ENCODE data around the gene GAPVD1. TPM values are rescaled to one million over a fixed set of nuclear protein-coding genes. Genes with fewer than 3 reads are reported as not detected.

The GAPVD1 gene
- total and polyA plus RNA-seq, 2 of the 13 experiments (the other 11 are each of a cell fraction or from before 2014, with no cell fraction given) = 11.1 to 33.2 TPM

DNA sequence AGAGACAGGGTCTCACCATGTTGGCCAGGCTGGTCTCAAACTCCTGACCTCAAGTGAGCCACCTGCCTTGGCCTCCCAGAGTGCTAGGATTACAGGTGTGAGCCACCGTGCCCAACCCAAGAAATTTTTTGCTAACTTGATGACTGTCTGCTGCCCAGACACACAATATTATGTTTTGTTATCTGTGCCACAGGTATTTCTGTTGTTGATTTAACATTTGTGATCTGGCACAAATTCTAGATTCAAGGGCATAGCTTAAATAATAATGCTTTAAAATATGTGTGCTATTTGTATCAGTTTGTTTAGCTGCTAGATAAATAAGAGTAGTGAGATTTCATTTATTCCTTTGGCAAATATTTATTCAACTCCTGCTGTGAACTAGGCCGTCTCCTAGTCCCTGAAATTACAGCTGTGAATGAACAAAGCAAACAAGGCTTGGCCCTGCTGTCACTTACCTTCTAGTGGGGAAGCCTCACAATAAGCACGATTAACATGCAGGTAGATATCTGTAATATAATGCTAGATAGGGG is 35.3 kb downstream of the GAPVD1 start (continued):
- TF ChIP-seq, protein P1, sequence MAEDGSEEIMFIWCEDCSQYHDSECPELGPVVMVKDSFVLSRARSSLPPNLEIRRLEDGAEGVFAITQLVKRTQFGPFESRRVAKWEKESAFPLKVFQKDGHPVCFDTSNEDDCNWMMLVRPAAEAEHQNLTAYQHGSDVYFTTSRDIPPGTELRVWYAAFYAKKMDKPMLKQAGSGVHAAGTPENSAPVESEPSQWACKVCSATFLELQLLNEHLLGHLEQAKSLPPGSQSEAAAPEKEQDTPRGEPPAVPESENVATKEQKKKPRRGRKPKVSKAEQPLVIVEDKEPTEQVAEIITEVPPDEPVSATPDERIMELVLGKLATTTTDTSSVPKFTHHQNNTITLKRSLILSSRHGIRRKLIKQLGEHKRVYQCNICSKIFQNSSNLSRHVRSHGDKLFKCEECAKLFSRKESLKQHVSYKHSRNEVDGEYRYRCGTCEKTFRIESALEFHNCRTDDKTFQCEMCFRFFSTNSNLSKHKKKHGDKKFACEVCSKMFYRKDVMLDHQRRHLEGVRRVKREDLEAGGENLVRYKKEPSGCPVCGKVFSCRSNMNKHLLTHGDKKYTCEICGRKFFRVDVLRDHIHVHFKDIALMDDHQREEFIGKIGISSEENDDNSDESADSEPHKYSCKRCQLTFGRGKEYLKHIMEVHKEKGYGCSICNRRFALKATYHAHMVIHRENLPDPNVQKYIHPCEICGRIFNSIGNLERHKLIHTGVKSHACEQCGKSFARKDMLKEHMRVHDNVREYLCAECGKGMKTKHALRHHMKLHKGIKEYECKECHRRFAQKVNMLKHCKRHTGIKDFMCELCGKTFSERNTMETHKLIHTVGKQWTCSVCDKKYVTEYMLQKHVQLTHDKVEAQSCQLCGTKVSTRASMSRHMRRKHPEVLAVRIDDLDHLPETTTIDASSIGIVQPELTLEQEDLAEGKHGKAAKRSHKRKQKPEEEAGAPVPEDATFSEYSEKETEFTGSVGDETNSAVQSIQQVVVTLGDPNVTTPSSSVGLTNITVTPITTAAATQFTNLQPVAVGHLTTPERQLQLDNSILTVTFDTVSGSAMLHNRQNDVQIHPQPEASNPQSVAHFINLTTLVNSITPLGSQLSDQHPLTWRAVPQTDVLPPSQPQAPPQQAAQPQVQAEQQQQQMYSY (CRISPR knock-in tag; IDR thresholded peaks at IDR 0.05) = no peak
- no peak for TF ChIP-seq PAWR (CRISPR knock-in tag; IDR thresholded peaks at IDR 0.05; ENCODE audit: borderline replicate concordance)
- TF ChIP-seq PHF21A (CRISPR knock-in tag; IDR thresholded peaks at IDR 0.05) = peak; percentile 63; the same call in 1 of the 2 replicates
- TF ChIP-seq HCFC1 (IDR thresholded peaks at IDR 0.05; ENCODE audit: low read depth, low read length) = no peak
- TF ChIP-seq, protein P2, sequence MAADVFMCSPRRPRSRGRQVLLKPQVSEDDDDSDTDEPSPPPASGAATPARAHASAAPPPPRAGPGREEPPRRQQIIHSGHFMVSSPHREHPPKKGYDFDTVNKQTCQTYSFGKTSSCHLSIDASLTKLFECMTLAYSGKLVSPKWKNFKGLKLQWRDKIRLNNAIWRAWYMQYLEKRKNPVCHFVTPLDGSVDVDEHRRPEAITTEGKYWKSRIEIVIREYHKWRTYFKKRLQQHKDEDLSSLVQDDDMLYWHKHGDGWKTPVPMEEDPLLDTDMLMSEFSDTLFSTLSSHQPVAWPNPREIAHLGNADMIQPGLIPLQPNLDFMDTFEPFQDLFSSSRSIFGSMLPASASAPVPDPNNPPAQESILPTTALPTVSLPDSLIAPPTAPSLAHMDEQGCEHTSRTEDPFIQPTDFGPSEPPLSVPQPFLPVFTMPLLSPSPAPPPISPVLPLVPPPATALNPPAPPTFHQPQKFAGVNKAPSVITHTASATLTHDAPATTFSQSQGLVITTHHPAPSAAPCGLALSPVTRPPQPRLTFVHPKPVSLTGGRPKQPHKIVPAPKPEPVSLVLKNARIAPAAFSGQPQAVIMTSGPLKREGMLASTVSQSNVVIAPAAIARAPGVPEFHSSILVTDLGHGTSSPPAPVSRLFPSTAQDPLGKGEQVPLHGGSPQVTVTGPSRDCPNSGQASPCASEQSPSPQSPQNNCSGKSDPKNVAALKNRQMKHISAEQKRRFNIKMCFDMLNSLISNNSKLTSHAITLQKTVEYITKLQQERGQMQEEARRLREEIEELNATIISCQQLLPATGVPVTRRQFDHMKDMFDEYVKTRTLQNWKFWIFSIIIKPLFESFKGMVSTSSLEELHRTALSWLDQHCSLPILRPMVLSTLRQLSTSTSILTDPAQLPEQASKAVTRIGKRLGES (CRISPR knock-in tag; IDR thresholded peaks at IDR 0.05; ENCODE audit: borderline replicate concordance) = no peak
- no peak for TF ChIP-seq ZNF746 (CRISPR knock-in tag; IDR thresholded peaks at IDR 0.05)
- TF ChIP-seq ZNF761 (CRISPR knock-in tag; conservative IDR thresholded peaks at IDR 0.05) = no peak
- no peak for TF ChIP-seq ZBTB42 (CRISPR knock-in tag; IDR thresholded peaks at IDR 0.05)
- peak; percentile 88 for TF ChIP-seq BCL6 (CRISPR knock-in tag; IDR thresholded peaks at IDR 0.05)
- TF ChIP-seq GLI4 (CRISPR knock-in tag; IDR thresholded peaks at IDR 0.05; ENCODE audit: borderline replicate concordance) = no peak
- TF ChIP-seq, protein P3, sequence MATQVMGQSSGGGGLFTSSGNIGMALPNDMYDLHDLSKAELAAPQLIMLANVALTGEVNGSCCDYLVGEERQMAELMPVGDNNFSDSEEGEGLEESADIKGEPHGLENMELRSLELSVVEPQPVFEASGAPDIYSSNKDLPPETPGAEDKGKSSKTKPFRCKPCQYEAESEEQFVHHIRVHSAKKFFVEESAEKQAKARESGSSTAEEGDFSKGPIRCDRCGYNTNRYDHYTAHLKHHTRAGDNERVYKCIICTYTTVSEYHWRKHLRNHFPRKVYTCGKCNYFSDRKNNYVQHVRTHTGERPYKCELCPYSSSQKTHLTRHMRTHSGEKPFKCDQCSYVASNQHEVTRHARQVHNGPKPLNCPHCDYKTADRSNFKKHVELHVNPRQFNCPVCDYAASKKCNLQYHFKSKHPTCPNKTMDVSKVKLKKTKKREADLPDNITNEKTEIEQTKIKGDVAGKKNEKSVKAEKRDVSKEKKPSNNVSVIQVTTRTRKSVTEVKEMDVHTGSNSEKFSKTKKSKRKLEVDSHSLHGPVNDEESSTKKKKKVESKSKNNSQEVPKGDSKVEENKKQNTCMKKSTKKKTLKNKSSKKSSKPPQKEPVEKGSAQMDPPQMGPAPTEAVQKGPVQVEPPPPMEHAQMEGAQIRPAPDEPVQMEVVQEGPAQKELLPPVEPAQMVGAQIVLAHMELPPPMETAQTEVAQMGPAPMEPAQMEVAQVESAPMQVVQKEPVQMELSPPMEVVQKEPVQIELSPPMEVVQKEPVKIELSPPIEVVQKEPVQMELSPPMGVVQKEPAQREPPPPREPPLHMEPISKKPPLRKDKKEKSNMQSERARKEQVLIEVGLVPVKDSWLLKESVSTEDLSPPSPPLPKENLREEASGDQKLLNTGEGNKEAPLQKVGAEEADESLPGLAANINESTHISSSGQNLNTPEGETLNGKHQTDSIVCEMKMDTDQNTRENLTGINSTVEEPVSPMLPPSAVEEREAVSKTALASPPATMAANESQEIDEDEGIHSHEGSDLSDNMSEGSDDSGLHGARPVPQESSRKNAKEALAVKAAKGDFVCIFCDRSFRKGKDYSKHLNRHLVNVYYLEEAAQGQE (IDR thresholded peaks at IDR 0.05; ENCODE audit: borderline replicate concordance in 1 of 2, low read depth in 1 of 2, low read length in 2 of 2) = no peak
- no peak for TF ChIP-seq BRD4 (CRISPR knock-in tag; IDR thresholded peaks at IDR 0.05)
- TF ChIP-seq, protein P4, sequence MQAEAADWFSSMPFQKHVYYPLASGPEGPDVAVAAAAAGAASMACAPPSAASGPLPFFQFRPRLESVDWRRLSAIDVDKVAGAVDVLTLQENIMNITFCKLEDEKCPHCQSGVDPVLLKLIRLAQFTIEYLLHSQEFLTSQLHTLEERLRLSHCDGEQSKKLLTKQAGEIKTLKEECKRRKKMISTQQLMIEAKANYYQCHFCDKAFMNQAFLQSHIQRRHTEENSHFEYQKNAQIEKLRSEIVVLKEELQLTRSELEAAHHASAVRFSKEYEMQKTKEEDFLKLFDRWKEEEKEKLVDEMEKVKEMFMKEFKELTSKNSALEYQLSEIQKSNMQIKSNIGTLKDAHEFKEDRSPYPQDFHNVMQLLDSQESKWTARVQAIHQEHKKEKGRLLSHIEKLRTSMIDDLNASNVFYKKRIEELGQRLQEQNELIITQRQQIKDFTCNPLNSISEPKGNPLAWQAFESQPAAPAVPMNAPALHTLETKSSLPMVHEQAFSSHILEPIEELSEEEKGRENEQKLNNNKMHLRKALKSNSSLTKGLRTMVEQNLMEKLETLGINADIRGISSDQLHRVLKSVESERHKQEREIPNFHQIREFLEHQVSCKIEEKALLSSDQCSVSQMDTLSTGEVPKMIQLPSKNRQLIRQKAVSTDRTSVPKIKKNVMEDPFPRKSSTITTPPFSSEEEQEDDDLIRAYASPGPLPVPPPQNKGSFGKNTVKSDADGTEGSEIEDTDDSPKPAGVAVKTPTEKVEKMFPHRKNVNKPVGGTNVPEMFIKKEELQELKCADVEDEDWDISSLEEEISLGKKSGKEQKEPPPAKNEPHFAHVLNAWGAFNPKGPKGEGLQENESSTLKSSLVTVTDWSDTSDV (CRISPR knock-in tag; IDR thresholded peaks at IDR 0.05) = no peak
- peak; percentile 97 for TF ChIP-seq FOXA3 (CRISPR knock-in tag; IDR thresholded peaks at IDR 0.05)
- TF ChIP-seq TBX3 (IDR thresholded peaks at IDR 0.05; ENCODE audit: borderline replicate concordance) = peak; percentile 99
- TF ChIP-seq NBN (conservative IDR thresholded peaks at IDR 0.05) = no peak
- TF ChIP-seq TCF7 (IDR thresholded peaks at IDR 0.05; ENCODE audit: low read depth) = peak; percentile 78
- TF ChIP-seq ISX (CRISPR knock-in tag; conservative IDR thresholded peaks at IDR 0.05) = no peak
